GM23338 (cell line): Measurements from ENCODE around the gene SLC2A2. TPM values are rescaled to one million over a fixed set of nuclear protein-coding genes. Genes with fewer than 3 reads are reported as not detected.

ENCODE experiments used
- ATAC-seq: fragments of 200-7000 bp; cut with Tn5 transposase; 3 replicates; pipeline ENCODE4 v1.9.1; 2020
- DNase-seq: peaks from one replicate; pipeline ENCODE4 v3.0.0-alpha.2; 2015; ENCODE audit warnings: low spot score
- H2AFZ ChIP-seq: fragments of 200-600 bp; sonication (generic); 2 replicates; pipeline ENCODE4 v1.8.0; 2016; ENCODE audit warnings: antibody characterized with exemption, mild to moderate bottlenecking, moderate library complexity
- H3F3A ChIP-seq: fragments of 200-600 bp; sonication (generic); replicated peaks from 2 replicates; pipeline ENCODE4 v1.8.0; 2017; ENCODE audit warnings: antibody characterized with exemption, mixed run types, low read depth
- H3K27ac ChIP-seq: fragments of 200-600 bp; sonication (generic); 2 replicates; pipeline ENCODE4 v1.6.1; 2016; ENCODE audit warnings: low read depth
- H3K27me3 ChIP-seq: fragments of 200-600 bp; sonication (generic); 2 replicates; pipeline ENCODE4 v1.8.0; 2016; ENCODE audit warnings: mild to moderate bottlenecking, mixed run types, moderate library complexity; ENCODE audit not compliant: insufficient read depth
- H3K36me3 ChIP-seq: fragments of 200-600 bp; sonication (generic); 2 replicates; pipeline ENCODE4 v1.8.0; 2016; ENCODE audit warnings: mild to moderate bottlenecking; ENCODE audit not compliant: insufficient read depth
- H3K4me1 ChIP-seq: fragments of 200-600 bp; sonication (generic); 2 replicates; pipeline ENCODE4 v1.8.0; 2016; ENCODE audit warnings: mild to moderate bottlenecking, moderate library complexity; ENCODE audit not compliant: insufficient read depth
- H3K4me2 ChIP-seq: fragments of 200-600 bp; sonication (generic); 2 replicates; pipeline ENCODE4 v1.7.1; 2017; ENCODE audit warnings: mixed run types
- H3K4me3 ChIP-seq: fragments of 200-600 bp; sonication (generic); 2 replicates; pipeline ENCODE4 v1.6.1; 2016; ENCODE audit warnings: mixed run types
- H3K79me2 ChIP-seq: fragments of 200-600 bp; sonication (generic); replicated peaks from 2 replicates; pipeline ENCODE4 v1.8.0; 2017; ENCODE audit warnings: mild to moderate bottlenecking; ENCODE audit not compliant: insufficient read depth
- H3K9me2 ChIP-seq: fragments of 200-600 bp; sonication (generic); 2 replicates; pipeline ENCODE4 v1.8.0; 2017; ENCODE audit not compliant: insufficient read depth
- H4K20me1 ChIP-seq: fragments of 200-600 bp; sonication (generic); replicated peaks from 2 replicates; pipeline ENCODE4 v1.8.0; 2017; ENCODE audit warnings: mild to moderate bottlenecking; ENCODE audit not compliant: insufficient read depth
- H3K27ac Mint-ChIP-seq: 2 replicates; pipeline ENCODE4 v1.8.0; 2020; ENCODE audit warnings: inconsistent platforms, mild to moderate bottlenecking, moderate library complexity, mixed read lengths
- H3K27me3 Mint-ChIP-seq: 3 replicates; pipeline ENCODE4 v1.8.0; 2022; ENCODE audit warnings: low read depth, mild to moderate bottlenecking, moderate library complexity, mixed read lengths, inconsistent platforms; ENCODE audit not compliant: insufficient read depth, poor library complexity
- H3K36me3 Mint-ChIP-seq: 3 replicates; pipeline ENCODE4 v1.8.0; 2021; ENCODE audit warnings: low read depth, mild to moderate bottlenecking, inconsistent platforms, moderate library complexity, mixed read lengths
- H3K4me1 Mint-ChIP-seq: 3 replicates; pipeline ENCODE4 v1.8.0; 2020; ENCODE audit warnings: mild to moderate bottlenecking, inconsistent platforms, mixed read lengths
- H3K4me3 Mint-ChIP-seq: 3 replicates; pipeline ENCODE4 v1.8.0; 2021; ENCODE audit warnings: moderate library complexity, mild to moderate bottlenecking, inconsistent platforms, mixed read lengths
- H3K9me3 Mint-ChIP-seq: 3 replicates; pipeline ENCODE4 v1.8.0; 2020; ENCODE audit warnings: moderate library complexity, mild to moderate bottlenecking, inconsistent platforms, mixed read lengths
- CREB1 ChIP-seq: fragments of 250-450 bp; sonication (Bioruptor Pico); IDR thresholded peaks from 2 replicates; pipeline ENCODE4 v1.5.0; 2020; ENCODE audit warnings: low read depth, mild to moderate bottlenecking, moderate library complexity
- CTCF ChIP-seq, 2 experiments: fragments of 200-600 bp in 1 of 2; sonication (generic) in 1 of 2; conservative IDR thresholded peaks; 2 replicates each; pipeline versions ENCODE4 v1.5.1 to v1.6.1; 2016 to 2017; ENCODE audit warnings: antibody characterized with exemption in 2 of 2, low read depth in 2 of 2, mild to moderate bottlenecking in 2 of 2, moderate library complexity in 1 of 2
- ETS1 ChIP-seq: IDR thresholded peaks from 2 replicates; pipeline ENCODE4 v1.6.1; 2016; ENCODE audit warnings: antibody characterized with exemption
- EZH2 ChIP-seq: fragments of 200-600 bp; sonication (generic); IDR thresholded peaks from one replicate; pipeline ENCODE4 v1.8.0; 2017; ENCODE audit warnings: antibody characterized with exemption, mild to moderate bottlenecking, low read depth; ENCODE audit not compliant: unreplicated experiment
- EZH2phosphoT487 ChIP-seq: fragments of 200-600 bp; sonication (generic); IDR thresholded peaks from one replicate; pipeline ENCODE4 v1.8.1; 2018; ENCODE audit warnings: antibody characterized with exemption; ENCODE audit not compliant: unreplicated experiment
- JUNB ChIP-seq: IDR thresholded peaks from one replicate; pipeline ENCODE4 v1.6.1; 2016; ENCODE audit warnings: antibody characterized with exemption; ENCODE audit not compliant: unreplicated experiment
- NANOG ChIP-seq: IDR thresholded peaks from 2 replicates; pipeline ENCODE4 v1.6.1; 2016; ENCODE audit warnings: antibody characterized with exemption, borderline replicate concordance
- POLR2AphosphoS5 ChIP-seq: IDR thresholded peaks from 2 replicates; pipeline ENCODE4 v1.6.1; 2016; ENCODE audit warnings: antibody characterized with exemption, low read depth
- REST ChIP-seq: IDR thresholded peaks from one replicate; pipeline ENCODE4 v1.6.1; 2018; ENCODE audit warnings: antibody characterized with exemption; ENCODE audit not compliant: unreplicated experiment
- STAT1 ChIP-seq: IDR thresholded peaks from one replicate; pipeline ENCODE4 v1.6.1; 2016; ENCODE audit warnings: antibody characterized with exemption; ENCODE audit not compliant: unreplicated experiment
- ZNF114 ChIP-seq: fragments of 250-450 bp; sonication (Bioruptor Pico); IDR thresholded peaks from 2 replicates; pipeline ENCODE4 v1.5.0; 2020; ENCODE audit warnings: mild to moderate bottlenecking, moderate library complexity
- ZNF331 ChIP-seq: fragments of 250-450 bp; sonication (Bioruptor Pico); IDR thresholded peaks from 2 replicates; pipeline ENCODE4 v1.5.0; 2020; ENCODE audit warnings: low read depth, mild to moderate bottlenecking, moderate library complexity
- ZNF462 ChIP-seq: fragments of 250-450 bp; sonication (Bioruptor Pico); IDR thresholded peaks from 2 replicates; pipeline ENCODE4 v1.5.0; 2020; ENCODE audit warnings: mild to moderate bottlenecking, moderate library complexity
- polyA plus RNA-seq: library from polyadenylated mRNA; unstranded; fragments of >200 nt; fragmentation: Nextera tagmentation; extraction: Ambion mirVana; gene quantifications from 2 replicates; pipeline ENCODE4 v1.2.1, GENCODE V29; 2016
- total RNA-seq: library from RNA; depleted of rRNA; stranded (reverse); fragments of >200 nt; shearing (Covaris generic); gene quantifications from 2 replicates; pipeline ENCODE4 v1.2.3, GENCODE V29; 2014

The SLC2A2 gene
- total and polyA plus RNA-seq, 2 experiments from 2014 or later, result not detected

- H3K4me3 Mint-ChIP-seq, result no peak overlapping the region
- no peaks in the 10 kb centered on the region for H3K79me2 ChIP-seq
Measured at GRCh38 chr3:170953229-170953628, 73.3 kb downstream of the SLC2A2 start.

More at GRCh38 chr3:170953229-170953628, 73.3 kb downstream of the SLC2A2 start:
- Histone ChIP-seq H3F3A (no peaks in the 10 kb centered on the region), H4K20me1 (no peaks in the 10 kb centered on the region), H2AFZ (no peak overlapping the region; the same call in 1 of the 2 replicates), H3K9me2 (no peaks in the 10 kb centered on the region), H3K27ac (no peak overlapping the region), H3K4me1 (no peaks in the 10 kb centered on the region), H3K4me2 (no peak overlapping the region), H3K36me3 (no peaks in the 10 kb centered on the region), H3K4me3 (no peak overlapping the region), H3K27me3 (no peaks in the 10 kb centered on the region)
- peaks cover 9% of the 10 kb centered on the region for H3K4me1 Mint-ChIP-seq
- H3K9me3 Mint-ChIP-seq, result peaks cover 3% of the 10 kb centered on the region; the same call in 1 of the 3 replicates
- no peak for TF ChIP-seq EZH2
- TF ChIP-seq NANOG, result no peak
- TF ChIP-seq ZNF331, result no peak
- TF ChIP-seq JUNB, result no peak
- no peak for TF ChIP-seq CREB1 (CRISPR knock-in tag)
- TF ChIP-seq ETS1, result no peak
- TF ChIP-seq ZNF462 (CRISPR knock-in tag), result no peak
- TF ChIP-seq REST, result no peak
- TF ChIP-seq EZH2phosphoT487, result no peak
- TF ChIP-seq CTCF (conservative IDR thresholded peaks at IDR 0.05; ENCODE audit: low read depth in 2 of 2), result no peak
- no peak for TF ChIP-seq POLR2AphosphoS5
- no peak for TF ChIP-seq ZNF114 (CRISPR knock-in tag)
- TF ChIP-seq STAT1, result no peak
- H3K27ac Mint-ChIP-seq, result no peak overlapping the region
- peaks cover 3% of the 10 kb centered on the region; the same call in 2 of the 3 replicates for H3K36me3 Mint-ChIP-seq
- no peak for ATAC-seq
- peaks cover 5% of the 10 kb centered on the region for H3K27me3 Mint-ChIP-seq
- no peak for DNase-seq
